ENCODE measurements around the gene SRXN1.
A peak's percentile ranks its signal among the peaks of the same experiment; 100 is the strongest.
"Not testable (repeated sequence)": the region's sequence is repeated elsewhere in the genome, so short reads cannot be mapped to it uniquely, and the experiment has no call there.

Gene SRXN1

GRCh38 chr20:655726-656624 lies 3.0 kb upstream of the SRXN1 start:
- DNase-seq (ENCODE audit: low read depth in 2 of 2): no peak

DNA sequence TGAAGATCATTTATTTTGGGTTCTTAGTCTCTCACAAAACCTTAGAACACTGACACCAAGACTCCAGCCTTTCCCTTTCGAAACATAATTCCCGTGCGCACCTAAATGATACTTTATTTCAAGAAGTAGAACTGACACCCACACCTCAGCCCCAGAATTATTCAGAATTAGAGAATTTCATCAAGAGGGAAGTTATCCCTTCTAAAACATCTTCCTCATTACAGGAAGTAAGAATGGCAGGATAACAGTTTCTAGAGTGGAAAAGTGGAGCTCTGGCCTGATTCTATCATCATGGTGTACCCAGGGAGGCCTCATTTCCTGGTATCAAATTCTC lies 1.4 kb upstream of the SRXN1 start:
- DNase-seq (ENCODE audit: low read depth in 2 of 2): no peak

DNA sequence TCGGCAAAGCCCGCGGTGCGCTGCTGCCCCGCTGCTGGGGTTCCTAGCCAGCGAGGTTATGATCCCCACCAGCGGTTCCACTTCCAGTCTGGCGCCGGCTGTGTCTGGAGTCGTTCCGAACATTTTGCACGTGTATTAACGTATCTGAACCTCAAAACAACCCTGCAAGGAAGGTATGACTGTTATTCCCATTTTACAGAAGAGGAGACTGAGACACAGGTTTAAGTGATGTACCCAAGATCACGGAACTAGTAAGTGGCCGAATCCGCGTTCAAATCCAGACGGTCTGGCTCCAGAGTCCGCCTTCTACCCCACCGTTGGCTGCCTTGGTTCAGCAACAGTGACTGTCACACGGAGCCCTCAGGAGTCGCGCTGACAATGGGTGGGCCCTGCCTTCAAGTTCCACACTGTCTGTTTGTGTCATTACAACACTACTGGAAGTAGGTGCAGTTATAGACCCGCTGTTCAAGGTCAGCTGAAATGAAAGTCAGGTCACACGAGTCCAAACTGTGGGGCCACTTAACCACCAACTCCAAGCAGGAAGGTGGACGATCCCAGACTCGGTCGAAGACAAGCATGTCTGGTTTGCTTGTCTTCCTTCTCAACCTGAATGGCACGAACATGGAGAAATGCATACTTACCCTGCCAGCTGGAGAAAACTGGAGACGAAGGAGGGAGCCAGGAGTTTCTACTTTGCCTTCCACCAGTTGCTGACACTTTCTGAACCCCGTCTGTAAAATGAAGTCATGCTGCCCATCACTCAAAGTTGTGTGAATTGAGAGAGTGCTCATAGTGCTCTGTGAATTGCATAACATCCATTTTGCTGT lies 803 bp upstream of the SRXN1 start:
- no peak for DNase-seq (ENCODE audit: low read depth in 2 of 2)

DNA sequence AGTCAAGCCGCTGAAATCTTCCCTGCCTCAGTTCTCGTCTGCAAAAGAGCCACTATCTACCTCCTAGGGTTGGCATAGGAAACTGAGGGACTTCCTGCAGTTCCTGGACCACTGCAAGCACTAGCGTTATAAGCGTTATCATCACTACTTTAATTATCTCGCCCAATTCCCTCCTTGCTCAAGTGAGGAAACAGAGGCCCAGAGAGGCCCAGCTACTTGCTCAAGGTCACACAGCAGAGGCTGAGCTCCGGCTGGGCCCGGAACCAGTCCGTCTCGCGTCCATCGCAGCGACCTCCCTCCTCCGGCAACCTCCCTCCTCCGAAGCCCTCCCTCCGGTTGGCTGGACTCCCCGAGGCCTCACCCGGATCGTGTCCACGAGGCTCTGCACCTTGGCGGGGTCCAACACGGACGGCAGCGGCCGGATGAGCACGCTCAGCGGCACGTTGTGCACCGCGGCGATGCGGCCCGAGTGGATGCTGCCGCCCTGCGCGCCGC lies 338 bp downstream of the SRXN1 start:
- DNase-seq (ENCODE audit: low read depth in 2 of 2): no peak

DNA sequence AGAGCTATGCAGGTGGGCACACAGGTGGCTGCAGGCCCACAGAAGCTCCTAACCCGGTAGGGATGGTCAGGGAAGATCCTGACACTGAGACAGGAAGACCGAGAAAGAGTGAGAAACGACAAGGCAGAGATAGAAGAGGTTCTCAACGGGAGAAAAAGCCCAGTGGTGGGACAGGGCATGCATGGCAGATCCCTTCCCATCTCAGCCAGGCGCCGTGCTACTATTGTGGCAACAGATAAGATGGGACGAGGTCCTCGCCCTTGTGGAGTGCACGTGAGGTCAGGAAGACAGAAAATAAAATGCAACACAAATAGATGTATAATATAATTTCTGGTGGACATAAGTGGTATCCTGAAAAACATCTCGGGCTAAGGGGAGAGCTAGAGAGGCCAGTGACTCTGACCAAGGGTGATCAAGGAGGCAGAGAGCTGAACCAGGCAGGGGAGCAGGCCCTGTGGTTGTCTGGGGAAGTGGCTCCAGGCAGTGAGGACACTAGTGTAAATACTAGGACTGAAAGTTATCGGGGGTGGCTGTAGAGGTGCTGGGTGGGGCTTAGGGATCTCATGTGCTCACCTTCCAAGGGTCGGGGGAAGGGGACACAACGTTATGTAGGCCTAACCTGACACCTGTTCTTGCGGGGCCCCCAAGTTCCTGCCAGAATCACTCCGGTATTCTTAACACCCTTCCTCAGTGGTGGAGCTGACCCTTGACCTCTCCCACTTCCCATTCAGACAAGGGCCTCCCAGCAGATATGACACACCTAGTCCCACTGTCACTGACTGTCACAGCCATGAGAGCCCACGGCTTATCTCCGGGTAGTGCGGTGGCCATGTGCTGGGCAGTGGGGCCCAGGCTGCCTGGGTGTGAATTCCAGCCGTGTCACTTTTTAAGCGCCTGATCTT lies 1.0 kb downstream of the SRXN1 start:
- no peak for DNase-seq (ENCODE audit: low read depth in 2 of 2)

DNA sequence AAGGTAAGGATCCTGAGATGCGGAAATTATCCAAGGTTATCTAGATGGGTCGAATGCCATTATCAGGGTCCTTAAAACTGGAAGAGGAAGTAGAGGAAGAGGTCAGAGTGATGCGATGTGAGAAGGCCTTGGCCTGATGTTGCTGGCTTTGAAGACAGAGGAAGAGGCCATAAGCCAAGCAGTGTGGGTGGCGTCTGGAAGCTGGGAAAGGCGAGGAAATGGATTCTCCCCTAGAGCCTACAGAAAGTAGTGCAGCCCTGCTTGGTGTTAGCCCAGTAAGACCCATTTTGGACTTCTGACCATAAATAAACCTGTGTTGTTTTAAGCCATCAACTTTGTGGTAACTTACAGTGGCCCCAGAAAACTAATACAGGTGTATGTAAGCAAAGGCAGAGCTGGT lies 2.0 kb downstream of the SRXN1 start:
- DNase-seq (ENCODE audit: low read depth in 2 of 2): no peak

DNA sequence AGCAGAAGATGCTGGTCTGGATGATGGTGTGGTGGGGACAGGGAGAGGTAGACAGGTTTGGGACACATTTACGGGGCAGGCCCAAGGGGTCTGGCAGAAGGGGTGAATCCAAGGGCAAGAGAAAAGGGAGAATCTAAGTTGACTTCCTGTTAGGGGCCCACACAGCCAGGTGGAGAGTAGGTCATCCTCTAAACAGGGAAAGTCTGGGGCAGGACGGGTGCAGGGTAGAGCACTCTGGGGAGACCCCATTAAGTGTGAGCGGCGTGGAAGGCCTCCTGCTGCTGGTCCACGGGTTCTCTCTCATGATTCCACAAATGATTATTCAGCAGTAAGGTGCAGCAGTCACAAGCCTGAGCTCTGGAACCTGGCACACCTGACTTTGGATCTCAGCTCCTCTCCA lies 2.7 kb downstream of the SRXN1 start:
- DNase-seq (ENCODE audit: low read depth in 2 of 2): no peak

- DNase-seq (ENCODE audit: low read depth in 2 of 2): no peak
Measured at GRCh38 chr20:647479-648019, 5.5 kb downstream of the SRXN1 start.

GRCh38 chr20:646868-647233 lies 6.1 kb downstream of the SRXN1 start:
- no peak for DNase-seq (ENCODE audit: low read depth in 2 of 2)

DNA sequence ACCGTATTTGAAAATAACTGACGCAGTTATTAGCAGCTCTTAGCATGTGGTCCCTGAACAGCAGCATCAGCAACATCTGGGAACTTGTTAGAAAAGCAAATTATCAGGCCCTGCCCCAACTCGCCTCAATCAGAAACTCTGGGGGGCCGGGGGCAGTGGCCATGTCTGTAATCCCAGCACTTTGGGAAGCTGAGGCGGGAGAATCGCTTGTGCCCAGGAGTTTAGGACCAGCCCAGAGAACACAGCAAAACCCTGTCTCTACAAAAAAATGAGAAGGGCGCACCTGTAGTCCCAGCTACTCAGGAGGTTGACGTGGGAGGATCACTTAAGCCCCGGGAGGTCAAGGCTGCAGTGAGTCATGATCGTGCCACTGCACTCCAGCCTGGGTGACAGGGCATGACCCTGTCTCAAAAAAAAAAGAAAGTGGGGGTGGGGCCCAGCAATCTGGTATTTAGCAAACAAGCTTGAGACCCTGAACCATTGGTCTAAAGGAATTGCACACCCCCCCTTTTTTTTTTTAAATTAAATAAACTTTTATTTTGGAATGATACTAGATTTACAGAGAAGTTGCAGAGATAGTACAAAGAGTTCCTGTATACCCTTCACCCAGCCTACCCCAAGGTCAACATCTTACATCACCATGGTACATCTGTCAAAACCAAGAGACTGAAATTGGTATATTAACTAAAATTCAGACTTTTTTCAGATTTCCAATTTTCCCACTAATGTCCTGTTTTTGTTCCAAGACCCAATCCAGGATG lies 6.7 kb downstream of the SRXN1 start:
- no peak for DNase-seq (ENCODE audit: low read depth in 2 of 2)

DNA sequence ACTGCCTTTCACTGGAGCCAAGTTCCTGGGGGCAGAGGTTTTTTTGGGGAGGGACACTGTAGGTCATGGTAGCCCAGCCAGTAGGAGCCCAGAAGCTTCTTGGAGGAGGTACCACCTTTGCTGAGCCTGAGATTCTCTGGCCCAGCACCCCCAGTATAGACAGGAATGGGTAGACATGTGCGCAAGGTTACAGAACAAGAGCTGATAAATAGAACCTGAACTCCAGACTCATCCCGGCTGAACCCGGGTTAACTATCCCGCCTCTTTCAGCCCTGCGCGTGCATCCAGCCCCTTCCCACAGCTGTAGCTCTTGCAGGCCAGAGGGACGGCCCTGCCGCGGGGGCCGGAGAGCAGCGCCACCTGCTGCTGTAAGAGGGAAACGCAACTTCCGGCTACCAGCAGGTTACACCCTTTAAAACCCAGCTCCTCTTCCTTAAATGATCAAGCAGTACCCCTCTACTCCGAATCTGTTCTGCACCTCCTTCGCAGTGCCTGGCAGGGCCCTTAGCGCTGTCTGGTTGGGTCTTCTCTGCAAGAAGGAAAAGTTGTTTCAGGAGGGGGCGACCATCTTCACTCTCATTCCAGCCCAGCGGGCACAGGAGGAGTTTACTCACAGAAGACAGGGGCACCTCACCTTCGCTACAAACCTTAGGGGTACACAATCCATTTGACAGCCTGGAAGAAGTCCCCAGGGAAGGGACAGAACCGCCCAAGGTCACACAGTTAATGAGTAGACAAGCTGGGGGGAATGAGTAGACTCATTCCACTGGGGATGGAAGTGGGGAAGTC lies 7.5 kb downstream of the SRXN1 start:
- peak; percentile 32 to 59 for DNase-seq (ENCODE audit: low read depth in 2 of 2)

GRCh38 chr20:644692-645317 lies 8.2 kb downstream of the SRXN1 start:
- DNase-seq (ENCODE audit: low read depth in 2 of 2): no peak

DNA sequence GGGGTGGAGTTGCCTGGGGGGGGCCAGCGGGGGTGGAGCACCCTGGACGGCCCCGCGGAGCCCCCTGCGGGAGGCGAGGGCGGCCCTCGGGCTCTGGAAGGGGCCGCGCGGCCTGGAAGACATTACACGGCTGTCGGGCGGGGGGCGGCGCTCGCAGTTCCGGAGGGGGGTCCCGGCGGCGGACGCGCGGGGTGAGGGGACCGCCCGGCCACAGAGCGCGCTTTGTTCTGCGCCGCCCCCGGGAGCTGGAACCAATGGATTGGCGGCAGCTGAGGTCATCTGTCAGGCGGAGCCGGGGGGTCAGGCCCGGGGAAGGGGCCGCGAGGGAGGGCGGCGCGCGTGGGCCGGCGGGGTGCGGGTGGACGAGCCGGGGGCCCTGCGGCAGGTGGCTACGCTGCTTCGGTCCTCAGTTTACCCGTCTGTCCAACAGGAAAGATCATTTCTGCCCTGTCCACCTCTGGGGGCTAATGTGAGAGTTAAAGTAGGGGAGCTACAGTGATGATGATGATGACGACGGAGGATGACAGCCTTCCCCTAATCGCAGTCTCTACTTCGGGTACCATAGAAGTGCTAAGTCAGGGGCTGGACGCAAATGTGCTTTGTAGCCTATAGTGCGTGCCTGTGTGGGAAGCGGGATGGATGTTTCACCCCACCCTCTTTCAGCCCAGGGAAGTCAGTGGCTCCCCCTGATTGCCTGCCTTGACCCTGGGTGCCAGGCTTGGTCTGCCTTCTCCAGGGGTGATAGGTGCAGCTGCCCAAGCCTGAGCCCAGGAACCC lies 10.4 kb downstream of the SRXN1 start:
- no peak for DNase-seq (ENCODE audit: low read depth in 2 of 2)

DNA sequence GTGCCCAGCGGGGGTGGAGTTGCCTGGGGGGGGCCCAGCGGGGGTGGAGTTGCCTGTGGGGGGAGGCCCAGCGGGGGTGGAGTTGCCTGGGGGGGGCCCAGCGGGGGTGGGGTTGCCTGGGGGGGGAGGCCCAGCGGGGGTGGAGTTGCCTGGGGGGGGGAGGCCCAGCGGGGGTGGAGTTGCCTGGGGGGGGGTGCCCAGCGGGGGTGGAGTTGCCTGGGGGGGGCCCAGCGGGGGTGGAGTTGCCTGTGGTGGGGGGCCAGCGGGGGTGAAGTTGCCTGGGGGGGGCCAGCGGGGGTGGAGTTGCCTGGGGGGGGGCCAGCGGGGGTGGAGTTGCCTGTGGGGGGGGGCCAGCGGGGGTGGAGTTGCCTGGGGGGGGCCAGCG lies 11.0 kb downstream of the SRXN1 start:
- DNase-seq (ENCODE audit: low read depth in 2 of 2): not testable (repeated sequence)

DNA sequence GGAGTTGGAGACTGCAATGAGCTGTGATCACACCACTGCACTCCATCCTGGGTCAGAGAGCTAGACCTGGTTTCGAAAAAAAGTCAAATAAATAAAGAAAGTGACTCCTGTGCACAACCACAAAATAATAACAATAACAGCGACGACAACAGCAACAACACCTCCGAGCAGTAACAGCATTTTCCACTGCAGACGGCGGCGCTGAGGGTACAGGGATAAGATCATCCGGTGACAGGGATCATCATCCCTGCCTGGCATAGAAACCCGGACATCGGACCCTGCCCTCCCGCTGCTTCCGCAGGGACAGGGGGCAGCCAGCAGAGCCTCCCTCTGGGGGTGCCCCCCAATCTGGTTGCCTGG lies 11.5 kb downstream of the SRXN1 start:
- no peak for DNase-seq (ENCODE audit: low read depth in 2 of 2)

DNA sequence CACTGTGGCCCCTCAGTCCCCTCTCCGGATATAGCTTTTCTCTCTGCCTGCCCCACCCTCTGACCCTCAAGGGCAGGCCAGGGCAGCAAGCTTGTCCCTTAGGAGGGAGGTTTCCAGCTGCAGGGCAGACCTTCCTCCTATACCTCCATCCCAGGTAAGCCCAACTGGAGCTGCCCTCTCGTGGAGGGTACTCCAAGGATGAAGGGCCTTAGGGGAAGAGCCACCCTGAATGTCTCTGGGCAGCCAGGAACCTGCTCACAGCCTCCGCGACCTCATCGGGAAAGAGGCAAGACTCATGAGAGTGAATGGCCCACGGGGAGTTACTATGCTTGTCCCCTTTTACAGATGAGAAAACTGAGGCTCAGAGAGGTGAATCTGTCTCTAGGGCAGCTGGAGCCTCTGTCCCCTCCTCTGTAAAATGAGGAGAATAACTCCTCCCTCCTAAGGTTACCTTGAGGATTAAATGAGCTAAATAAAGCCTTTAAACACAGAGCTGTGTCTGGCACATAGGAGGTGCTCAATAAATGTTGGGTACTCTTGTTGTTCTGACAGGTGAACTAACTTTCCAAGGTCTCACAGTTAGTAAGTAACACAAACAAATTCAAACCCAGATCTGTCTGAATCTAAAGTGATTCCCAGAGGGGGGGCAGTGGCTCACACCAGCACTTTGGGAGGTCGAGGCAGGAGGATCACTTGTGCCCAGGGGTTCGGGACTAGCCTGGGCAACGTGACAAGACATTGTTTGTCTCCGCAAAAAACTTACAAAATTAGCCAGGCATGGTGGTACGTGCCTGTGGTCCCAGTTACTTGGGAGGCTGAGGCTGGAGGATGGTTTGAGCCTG lies 12.1 kb downstream of the SRXN1 start:
- no peak for DNase-seq (ENCODE audit: low read depth in 2 of 2)

DNA sequence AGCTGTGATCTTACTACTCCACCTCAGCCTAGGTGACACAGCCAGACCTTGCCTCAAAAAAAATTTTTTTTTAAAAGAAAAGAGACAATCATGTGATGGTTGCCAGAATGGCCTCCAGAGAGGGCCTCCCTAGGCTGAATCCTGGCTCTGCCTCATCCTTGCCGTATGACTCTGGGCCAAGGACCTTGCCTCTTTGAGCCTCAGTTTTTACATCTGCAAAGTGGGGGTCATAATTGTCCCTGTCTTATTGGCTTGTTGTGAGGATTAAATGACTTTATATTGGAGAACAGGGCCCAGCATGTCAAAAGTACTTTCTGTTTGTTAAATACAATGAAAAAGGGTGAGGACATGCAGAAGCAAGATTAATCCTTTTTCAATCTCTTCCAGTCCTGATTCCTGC lies 14.4 kb downstream of the SRXN1 start:
- no peak for DNase-seq (ENCODE audit: low read depth in 2 of 2)

DNA sequence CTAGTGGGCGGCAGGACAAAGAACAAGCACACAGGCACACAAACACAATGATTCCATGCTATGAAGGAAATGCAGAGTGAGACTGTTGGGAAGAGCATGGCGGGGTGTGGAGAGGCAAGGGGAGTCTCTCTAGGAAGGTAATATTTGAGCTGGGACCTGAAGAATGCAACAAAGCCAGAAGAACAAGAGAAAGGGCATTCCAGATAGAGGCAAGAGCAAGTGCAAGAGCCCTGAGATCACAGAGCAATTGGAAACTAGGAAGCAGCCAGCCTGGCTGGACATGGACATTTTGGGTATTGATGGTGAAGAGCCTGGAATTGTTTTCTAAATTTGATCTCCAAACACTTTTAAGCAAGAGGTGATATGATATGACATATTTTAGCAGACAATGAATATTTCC lies 15.4 kb downstream of the SRXN1 start:
- DNase-seq (ENCODE audit: low read depth in 2 of 2): no peak
